K562 (cell line): ENCODE measurements around the gene PCYT1A. TPM values are rescaled to one million over a fixed set of nuclear protein-coding genes. Genes with fewer than 3 reads are reported as not detected.

ENCODE experiments used
- CBX8 ChIP-seq: fragments of 200-600 bp; sonication (generic); IDR thresholded peaks from 2 replicates; pipeline ENCODE4 v1.6.1; 2012; ENCODE audit warnings: borderline replicate concordance, mixed run types, low read depth, mild to moderate bottlenecking, moderate library complexity, mixed read lengths, low read length, control low read depth, inconsistent platforms; ENCODE audit not compliant: poor library complexity, severe bottlenecking; ENCODE audit errors: extremely low read depth
- HDAC6 ChIP-seq: IDR thresholded peaks from 2 replicates; pipeline ENCODE4 v1.6.1; 2012; ENCODE audit warnings: low read depth, mild to moderate bottlenecking, control low read depth, inconsistent platforms, low read length, moderate library complexity
- MAZ ChIP-seq, 2 experiments: fragments of 450-650 bp in 1 of 2; sonication (generic) in 1 of 2; formaldehyde crosslinking; IDR thresholded peaks in 1 of 2; conservative IDR thresholded peaks in 1 of 2; 2 replicates each; pipeline versions ENCODE4 v1.4.0 to v1.5.0; 2020; ENCODE audit warnings: mild to moderate bottlenecking in 1 of 2, missing genetic modification reagents in 1 of 2
- PPARD ChIP-seq: fragments of 250-450 bp; sonication (Bioruptor Pico); IDR thresholded peaks from 2 replicates; pipeline ENCODE4 v1.8.0; 2022; ENCODE audit warnings: inconsistent platforms, mild to moderate bottlenecking, moderate library complexity
- RBM14 ChIP-seq: fragments of 200-400 bp; formaldehyde crosslinking; IDR thresholded peaks from 2 replicates; pipeline ENCODE4 v1.6.1; 2018; ENCODE audit warnings: low read depth, mild to moderate bottlenecking, low read length, moderate library complexity, borderline replicate concordance; ENCODE audit not compliant: insufficient read depth
- RFX1 ChIP-seq: fragments of 450-650 bp; IDR thresholded peaks from 2 replicates; pipeline ENCODE4 v1.6.1; 2016; ENCODE audit warnings: mild to moderate bottlenecking, moderate library complexity
- SETDB1 ChIP-seq: IDR thresholded peaks from one replicate; pipeline ENCODE4 v1.6.1; 2012; ENCODE audit warnings: low read length, control low read depth, inconsistent platforms
- TBP ChIP-seq: optimal IDR thresholded peaks from 2 replicates; pipeline ENCODE3; 2011; ENCODE audit warnings: low read depth, low read length, improper control_type of control experiment
- ZNF318 ChIP-seq, 2 experiments: fragments of 450-650 bp; IDR thresholded peaks; 2 replicates each; pipeline ENCODE4 v1.6.1; 2016; ENCODE audit warnings: mild to moderate bottlenecking in 2 of 2, borderline replicate concordance in 1 of 2, low read depth in 1 of 2, moderate library complexity in 1 of 2
- ZNF347 ChIP-seq: fragments of 450-650 bp; formaldehyde crosslinking; IDR thresholded peaks from 2 replicates; pipeline ENCODE4 v1.4.0; 2020; ENCODE audit warnings: low read depth, mild to moderate bottlenecking, moderate library complexity
- ZNF609 ChIP-seq: sonication (generic); formaldehyde crosslinking; IDR thresholded peaks from 2 replicates; pipeline ENCODE4 v1.8.1; 2023; ENCODE audit warnings: missing genetic modification reagents, mild to moderate bottlenecking, borderline replicate concordance
- polyA plus RNA-seq, 8 experiments: library from polyadenylated mRNA; depleted of rRNA in 4 of 8; stranded (reverse) in 5 of 8; unstranded in 3 of 8; fragments of >200 nt; fragmentation: Nextera tagmentation in 2 of 8; fragmentation: Illumina TruSeq in 1 of 8; extraction: Ambion mirVana in 2 of 8; extraction: Trizol in 1 of 8; gene quantifications; 2 replicates each; pipeline versions ENCODE4 v1.2.1 to v1.2.3, GENCODE V29; 2011 to 2014; ENCODE audit warnings: inconsistent platforms in 1 of 8, missing spikeins in 1 of 8
- total RNA-seq, 7 experiments: library from RNA; depleted of rRNA in 6 of 7; stranded (reverse); fragments of >200 nt in 6 of 7; fragmentation: Illumina TruSeq in 2 of 7; extraction: Trizol in 2 of 7; gene quantifications; 2 replicates each; pipeline versions ENCODE4 v1.2.1 to v1.2.3, GENCODE V29; 2011 to 2021; ENCODE audit warnings: low replicate concordance in 1 of 7

Gene PCYT1A
- total and polyA plus RNA-seq, 9 of the 15 experiments (the other 6 are each of a cell fraction or from before 2014, with no cell fraction given): 13.4 to 62.8 (median 49.4) TPM

GRCh38 chr3:196317687-196318467 is 30.4 kb upstream of the PCYT1A start, which contains the start of gene DYNLT2B (continued):
- TF ChIP-seq ZNF609 (CRISPR knock-in tag) (no peak), SETDB1 (peak; percentile 12), CBX8 (no peak), HDAC6 (no peak), MAZ (CRISPR knock-in tag; conservative IDR thresholded peaks at IDR 0.05 in 1 of 2, IDR thresholded peaks at IDR 0.05 in 1 of 2) (peak; percentile 70 to 87), RFX1 (peak; percentile 94), ZNF318 (IDR thresholded peaks at IDR 0.05; ENCODE audit: borderline replicate concordance in 1 of 2, low read depth in 1 of 2) (no peak), PPARD (CRISPR knock-in tag) (no peak), TBP (peak; percentile 82), ZNF347 (CRISPR knock-in tag) (no peak), RBM14 (no peak)
